Measurements from ENCODE around the gene SPNS2. TPM values are rescaled to one million over a fixed set of nuclear protein-coding genes. Genes with fewer than 3 reads are reported as not detected.

The SPNS2 gene
- total RNA-seq, 1 experiment from 2014 or later, result 1.6 TPM

- Histone ChIP-seq H3K9me3 (ENCODE audit: control insufficient read depth in 1 of 2, insufficient read depth in 1 of 2, low read depth in 1 of 2, low read length in 2 of 2) (no peaks in the 10 kb centered on the region), H3K9ac (ENCODE audit: low read length) (no peak overlapping the region), H3K4me1 (ENCODE audit: control insufficient read depth in 1 of 2, insufficient read depth in 2 of 2, low read length in 2 of 2) (peaks cover 6 to 22% of the 10 kb centered on the region in 2 experiments; a peak in 3 of 4 replicates), H2AFZ (ENCODE audit: low read depth, low read length, poor library complexity, severe bottlenecking) (no peak overlapping the region), H3K27ac (ENCODE audit: low read depth, low read length) (no peak overlapping the region), H3K27me3 (ENCODE audit: insufficient read depth, low read length) (no peaks in the 10 kb centered on the region), H4K20me1 (ENCODE audit: insufficient read depth) (peaks cover 3% of the 10 kb centered on the region; the same call in 1 of the 2 replicates), H3K4me3 (replicated peaks in 1 of 2; ENCODE audit: low read depth in 1 of 2, low read length in 2 of 2) (no peak overlapping the region), H3K36me3 (ENCODE audit: control insufficient read depth in 1 of 2, insufficient read depth in 2 of 2, low read length in 2 of 2) (peaks cover 36 to 82% of the 10 kb centered on the region in 2 experiments), H3K9me2 (ENCODE audit: insufficient read depth) (no peaks in the 10 kb centered on the region), H3K4me2 (ENCODE audit: low read length) (no peak overlapping the region), H3K79me2 (ENCODE audit: insufficient read depth, low read length) (peaks cover 90% of the 10 kb centered on the region)
- intact Hi-C loops (cut with micrococcal nuclease), result no loop called here
- ChIA-PET POLR2A (no interaction called here), RAD21 (ENCODE audit: low non-redundant PET in 1 of 2, low total read pairs in 2 of 2, uncharacterized antibody in 2 of 2, unreplicated experiment in 2 of 2) (no interaction called here), CTCF (interaction anchor here (1.1 kb wide), 1 partner anchor 16 kb away, joined by 3 read pairs; no protein-coding TSS in a partner anchor)
- no TSS peak for BruUV-seq (replicated peaks)
- TF ChIP-seq RAD21 (IDR thresholded peaks at IDR 0.05; ENCODE audit: low read depth), result no peak; the same call in 1 of the 2 replicates
- TF ChIP-seq ZBTB33 (IDR thresholded peaks at IDR 0.05; ENCODE audit: extremely low read depth, insufficient replicate concordance, low read length), result no peak
- no peak for TF ChIP-seq SIN3A (IDR thresholded peaks at IDR 0.05; ENCODE audit: low read depth)
- no peak for TF ChIP-seq YY1 (IDR thresholded peaks at IDR 0.05; ENCODE audit: extremely low read depth, insufficient replicate concordance, low read depth, low read length)
- TF ChIP-seq EZH2 (IDR thresholded peaks at IDR 0.05), result no peak
- TF ChIP-seq SP1 (IDR thresholded peaks at IDR 0.05; ENCODE audit: low read depth), result no peak
- TF ChIP-seq CTCF (IDR thresholded peaks at IDR 0.05 in 2 of 3, conservative IDR thresholded peaks at IDR 0.05 in 1 of 3; ENCODE audit: borderline replicate concordance in 1 of 3, insufficient read depth in 1 of 3, low read depth in 2 of 3, low read length in 2 of 3), result peak in 2 of 3 experiments; percentile 47 to 49; a peak in 4 of 6 replicates
- DNase-seq (ENCODE audit: low read depth, low spot score) (no peak), ATAC-seq (peak; percentile 65)
These were observed 52.5 kb downstream of the SPNS2 start for GRCh38 chr17:4551141-4551540.

Data from HCT116 (cell line).